Measurements from ENCODE around the gene PIEZO2. TPM values are rescaled to one million over a fixed set of nuclear protein-coding genes. Genes with fewer than 3 reads are reported as not detected.

PIEZO2 gene
- total RNA-seq, 4 donors from 2014 or later = 0.18 to 3.0 (median 0.21) TPM

GRCh38 chr18:11113046-11113548, 36.3 kb downstream of the PIEZO2 start:
- TF ChIP-seq CTCF (IDR thresholded peaks at IDR 0.05 in 4 of 5, conservative IDR thresholded peaks at IDR 0.05 in 1 of 5) = no peak
- no peak for TF ChIP-seq POLR2A (IDR thresholded peaks at IDR 0.05)
- H3K36me3 ChIP-seq = no peaks in the 10 kb centered on the region
- H3K27me3 ChIP-seq = no peaks in the 10 kb centered on the region
- intact Hi-C loops (cut with DNase I; ENCODE audit: low total_unique reads) = no loop called here
- ATAC-seq (no peak), DNase-seq (no peak)
- H3K27ac ChIP-seq = no peak overlapping the region
- no peaks in the 10 kb centered on the region for H3K4me1 ChIP-seq
- H3K9me3 ChIP-seq = no peaks in the 10 kb centered on the region
- in situ Hi-C loops (cut with MboI; ENCODE audit: low sequenced_read_pairs in 4 of 4) = no loop called here
- no peak overlapping the region for H3K4me3 ChIP-seq

GRCh38 chr18:11112286-11112685, 37.1 kb downstream of the PIEZO2 start:
- intact Hi-C loops (cut with DNase I; ENCODE audit: low total_unique reads) (no loop called here), in situ Hi-C loops (cut with MboI; ENCODE audit: low sequenced_read_pairs in 4 of 4) (no loop called here)
- Histone ChIP-seq H3K4me1 (no peaks in the 10 kb centered on the region), H3K36me3 (no peaks in the 10 kb centered on the region), H3K9me3 (no peaks in the 10 kb centered on the region), H3K27me3 (no peaks in the 10 kb centered on the region), H3K4me3 (no peak overlapping the region), H3K27ac (no peak overlapping the region)
- DNase-seq (no peak), ATAC-seq (no peak)
- TF ChIP-seq POLR2A (IDR thresholded peaks at IDR 0.05) (no peak), CTCF (IDR thresholded peaks at IDR 0.05 in 4 of 5, conservative IDR thresholded peaks at IDR 0.05 in 1 of 5) (no peak)

- ATAC-seq (no peak), DNase-seq (no peak)
- no peaks in the 10 kb centered on the region for H3K27me3 ChIP-seq
- H3K9me3 ChIP-seq = no peaks in the 10 kb centered on the region
- H3K36me3 ChIP-seq = no peaks in the 10 kb centered on the region
- no peak overlapping the region for H3K4me3 ChIP-seq
- TF ChIP-seq POLR2A (IDR thresholded peaks at IDR 0.05) (no peak), CTCF (IDR thresholded peaks at IDR 0.05 in 4 of 5, conservative IDR thresholded peaks at IDR 0.05 in 1 of 5) (no peak)
- in situ Hi-C loops (cut with MboI; ENCODE audit: low sequenced_read_pairs in 4 of 4) (no loop called here), intact Hi-C loops (cut with DNase I; ENCODE audit: low total_unique reads) (no loop called here)
- no peaks in the 10 kb centered on the region for H3K4me1 ChIP-seq
- H3K27ac ChIP-seq = no peak overlapping the region
These were observed 38.9 kb downstream of the PIEZO2 start for GRCh38 chr18:11110509-11110908.

GRCh38 chr18:11108947-11109346, 40.4 kb downstream of the PIEZO2 start:
- no peak for DNase-seq

More at GRCh38 chr18:11108947-11109346, 40.4 kb downstream of the PIEZO2 start:
- H3K4me3 ChIP-seq = no peak overlapping the region
- no peaks in the 10 kb centered on the region for H3K36me3 ChIP-seq
- intact Hi-C loops (cut with DNase I; ENCODE audit: low total_unique reads) (no loop called here), in situ Hi-C loops (cut with MboI; ENCODE audit: low sequenced_read_pairs in 4 of 4) (loop anchor here in 1 of 4 donors (10.0 kb wide), 1 partner anchor 64 kb away; no protein-coding TSS in a partner anchor)
- H3K9me3 ChIP-seq = no peaks in the 10 kb centered on the region
- no peak overlapping the region for H3K27ac ChIP-seq
- H3K27me3 ChIP-seq = no peaks in the 10 kb centered on the region
- H3K4me1 ChIP-seq = no peaks in the 10 kb centered on the region
- TF ChIP-seq CTCF (IDR thresholded peaks at IDR 0.05 in 4 of 5, conservative IDR thresholded peaks at IDR 0.05 in 1 of 5) (no peak), POLR2A (IDR thresholded peaks at IDR 0.05) (no peak)
- ATAC-seq = no peak
